Chondrocyte (in vitro differentiated cells): ENCODE measurements around the gene KIRREL3. TPM values are rescaled to one million over a fixed set of nuclear protein-coding genes. Genes with fewer than 3 reads are reported as not detected.

Experiments used
- DNase-seq: peaks from one replicate; pipeline ENCODE4 v3.0.0; 2021; ENCODE audit warnings: mixed read lengths, low spot score
- H3K27ac Mint-ChIP-seq: one replicate; pipeline ENCODE4 v1.8.0; 2021; ENCODE audit warnings: mild to moderate bottlenecking, moderate library complexity, mixed read lengths; ENCODE audit not compliant: unreplicated experiment
- H3K27me3 Mint-ChIP-seq: 2 replicates; pipeline ENCODE4 v1.8.0; 2021; ENCODE audit warnings: low read depth, mixed read lengths
- H3K36me3 Mint-ChIP-seq: 2 replicates; pipeline ENCODE4 v1.8.0; 2021; ENCODE audit warnings: low read depth, mixed read lengths
- H3K4me1 Mint-ChIP-seq: 2 replicates; pipeline ENCODE4 v1.8.0; 2021; ENCODE audit warnings: low read depth, mild to moderate bottlenecking, mixed read lengths
- H3K4me3 Mint-ChIP-seq: one replicate; pipeline ENCODE4 v1.8.0; 2021; ENCODE audit warnings: mild to moderate bottlenecking, moderate library complexity, mixed read lengths; ENCODE audit not compliant: unreplicated experiment
- H3K9me3 Mint-ChIP-seq: 2 replicates; pipeline ENCODE4 v1.8.0; 2021; ENCODE audit warnings: low read depth, mixed read lengths
- total RNA-seq: library from RNA; stranded (reverse); gene quantifications from 3 replicates; pipeline ENCODE4 v1.2.1, GENCODE V29; 2021
- TF ChIP-seq, protein P1 (sequence below): fragments of 200-600 bp; sonication (generic); IDR thresholded peaks from 2 replicates; pipeline ENCODE4 v1.5.0; 2021; ENCODE audit warnings: antibody characterized with exemption, mild to moderate bottlenecking, moderate library complexity

KIRREL3 gene
- total RNA-seq, 1 donor from 2014 or later, result 1.2 TPM

DNA sequence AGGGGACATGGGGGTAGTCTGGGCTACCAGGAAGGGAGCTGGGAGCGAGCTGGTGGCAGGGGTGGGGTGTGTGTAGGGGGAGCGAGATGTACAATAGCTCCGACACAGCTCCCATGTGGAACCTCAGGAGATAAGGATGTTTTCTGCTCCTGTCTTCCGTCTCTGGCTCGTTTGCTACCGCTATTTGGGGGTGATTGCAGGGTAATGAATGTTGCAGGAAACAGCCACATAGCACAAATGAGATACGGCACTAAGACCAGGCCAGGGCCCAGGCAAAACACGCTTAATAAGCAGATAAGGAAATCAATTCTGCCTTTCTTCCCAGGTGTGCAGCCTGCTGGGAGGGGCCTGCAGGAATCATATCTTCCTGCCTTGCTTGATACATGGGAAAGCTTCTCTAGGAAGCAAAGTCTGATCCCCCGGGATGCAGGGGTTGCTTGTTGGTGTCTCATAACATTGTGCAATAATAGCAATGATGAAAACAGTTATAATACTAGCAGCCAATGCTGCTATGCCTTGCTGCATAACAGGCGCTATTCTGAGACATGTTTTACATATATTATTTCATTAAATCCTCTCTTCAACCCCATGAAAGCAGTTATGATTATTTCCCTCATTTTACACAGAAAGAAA is 486.4 kb downstream of the KIRREL3 start:
- Mint-ChIP-seq H3K4me1 (no peaks in the 10 kb centered on the region), H3K27ac (no peak overlapping the region), H3K27me3 (peaks cover 19% of the 10 kb centered on the region), H3K4me3 (no peak overlapping the region), H3K9me3 (no peaks in the 10 kb centered on the region), H3K36me3 (no peaks in the 10 kb centered on the region)
- DNase-seq, result peak; percentile 49
- TF ChIP-seq, protein P1, sequence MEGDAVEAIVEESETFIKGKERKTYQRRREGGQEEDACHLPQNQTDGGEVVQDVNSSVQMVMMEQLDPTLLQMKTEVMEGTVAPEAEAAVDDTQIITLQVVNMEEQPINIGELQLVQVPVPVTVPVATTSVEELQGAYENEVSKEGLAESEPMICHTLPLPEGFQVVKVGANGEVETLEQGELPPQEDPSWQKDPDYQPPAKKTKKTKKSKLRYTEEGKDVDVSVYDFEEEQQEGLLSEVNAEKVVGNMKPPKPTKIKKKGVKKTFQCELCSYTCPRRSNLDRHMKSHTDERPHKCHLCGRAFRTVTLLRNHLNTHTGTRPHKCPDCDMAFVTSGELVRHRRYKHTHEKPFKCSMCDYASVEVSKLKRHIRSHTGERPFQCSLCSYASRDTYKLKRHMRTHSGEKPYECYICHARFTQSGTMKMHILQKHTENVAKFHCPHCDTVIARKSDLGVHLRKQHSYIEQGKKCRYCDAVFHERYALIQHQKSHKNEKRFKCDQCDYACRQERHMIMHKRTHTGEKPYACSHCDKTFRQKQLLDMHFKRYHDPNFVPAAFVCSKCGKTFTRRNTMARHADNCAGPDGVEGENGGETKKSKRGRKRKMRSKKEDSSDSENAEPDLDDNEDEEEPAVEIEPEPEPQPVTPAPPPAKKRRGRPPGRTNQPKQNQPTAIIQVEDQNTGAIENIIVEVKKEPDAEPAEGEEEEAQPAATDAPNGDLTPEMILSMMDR, result no peak

DNA sequence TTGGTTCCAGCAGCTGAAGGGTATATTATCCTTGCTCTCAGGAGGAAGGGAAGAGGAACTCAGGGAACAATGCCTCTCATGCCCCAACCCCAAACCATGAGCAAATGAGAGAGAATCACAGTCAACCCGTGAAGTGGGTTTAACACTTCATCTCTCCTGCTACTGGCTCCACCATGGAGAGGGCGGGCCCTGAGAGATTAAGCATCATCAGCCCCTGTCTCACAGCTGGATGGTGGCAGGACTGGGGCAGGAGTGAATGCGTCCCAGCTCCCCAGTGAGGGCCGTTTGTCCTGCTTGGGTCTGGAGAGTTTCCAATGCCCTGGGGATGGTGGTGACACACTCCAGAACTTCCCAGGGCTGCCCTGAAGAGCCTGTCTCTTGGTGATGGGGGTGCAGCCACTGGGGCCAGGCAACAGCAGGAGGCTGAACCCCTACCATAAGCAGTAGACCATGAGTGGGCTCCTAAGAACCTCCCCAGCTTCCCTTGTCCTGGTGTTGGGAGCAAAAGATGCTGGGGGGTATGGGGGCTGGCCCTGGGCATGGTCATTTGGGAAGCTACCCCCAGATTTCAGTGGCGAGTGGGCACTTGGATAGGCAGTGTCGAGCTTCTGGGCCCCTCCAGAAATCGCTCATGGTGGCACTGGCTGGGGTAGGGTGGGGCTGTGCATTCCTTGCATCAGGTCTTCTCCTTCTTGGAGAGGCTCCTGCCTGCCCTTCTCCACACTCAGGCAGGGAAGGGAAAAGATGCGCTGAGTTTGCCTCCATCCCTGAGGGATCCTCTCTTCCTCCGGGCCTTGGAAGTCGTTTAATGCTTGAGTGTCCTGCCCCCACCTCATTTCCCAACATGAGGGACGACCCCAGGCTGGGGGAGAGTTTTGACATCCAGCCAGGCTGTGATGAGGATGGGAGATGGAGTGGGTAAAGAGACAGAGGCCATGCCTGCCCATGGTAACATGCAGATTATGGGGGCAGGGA is 487.5 kb downstream of the KIRREL3 start:
- Mint-ChIP-seq H3K9me3 (no peaks in the 10 kb centered on the region), H3K27me3 (peaks cover 15% of the 10 kb centered on the region), H3K4me3 (no peak overlapping the region), H3K27ac (no peak overlapping the region), H3K36me3 (no peaks in the 10 kb centered on the region), H3K4me1 (no peaks in the 10 kb centered on the region)
- TF ChIP-seq, protein P1, result no peak
- peak; percentile 79 for DNase-seq

DNA sequence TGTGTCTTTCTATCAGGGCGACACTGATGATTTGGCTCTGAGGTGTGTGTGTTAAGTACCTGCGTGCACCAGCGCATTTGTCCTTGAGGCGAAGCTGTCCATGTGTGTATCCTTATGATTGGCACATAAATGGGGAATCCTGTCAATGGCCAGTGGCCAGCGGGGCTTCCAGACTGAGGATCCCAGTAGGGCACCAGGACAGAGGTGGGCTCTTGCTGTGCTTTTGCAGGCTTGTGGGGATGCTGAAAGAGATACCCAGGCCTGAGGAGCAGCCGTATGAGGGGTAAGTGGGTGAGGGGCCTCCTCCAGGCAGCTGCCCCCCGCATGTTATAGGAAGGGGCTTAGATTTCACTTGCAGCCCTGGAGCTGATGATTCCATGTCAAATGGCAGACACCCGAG is 488.3 kb downstream of the KIRREL3 start:
- TF ChIP-seq, protein P1, result no peak
- Mint-ChIP-seq H3K36me3 (no peaks in the 10 kb centered on the region), H3K9me3 (peaks cover 7% of the 10 kb centered on the region), H3K27me3 (peaks cover 15% of the 10 kb centered on the region), H3K4me1 (no peaks in the 10 kb centered on the region), H3K27ac (no peak overlapping the region), H3K4me3 (no peak overlapping the region)
- peak; percentile 55 for DNase-seq

DNA sequence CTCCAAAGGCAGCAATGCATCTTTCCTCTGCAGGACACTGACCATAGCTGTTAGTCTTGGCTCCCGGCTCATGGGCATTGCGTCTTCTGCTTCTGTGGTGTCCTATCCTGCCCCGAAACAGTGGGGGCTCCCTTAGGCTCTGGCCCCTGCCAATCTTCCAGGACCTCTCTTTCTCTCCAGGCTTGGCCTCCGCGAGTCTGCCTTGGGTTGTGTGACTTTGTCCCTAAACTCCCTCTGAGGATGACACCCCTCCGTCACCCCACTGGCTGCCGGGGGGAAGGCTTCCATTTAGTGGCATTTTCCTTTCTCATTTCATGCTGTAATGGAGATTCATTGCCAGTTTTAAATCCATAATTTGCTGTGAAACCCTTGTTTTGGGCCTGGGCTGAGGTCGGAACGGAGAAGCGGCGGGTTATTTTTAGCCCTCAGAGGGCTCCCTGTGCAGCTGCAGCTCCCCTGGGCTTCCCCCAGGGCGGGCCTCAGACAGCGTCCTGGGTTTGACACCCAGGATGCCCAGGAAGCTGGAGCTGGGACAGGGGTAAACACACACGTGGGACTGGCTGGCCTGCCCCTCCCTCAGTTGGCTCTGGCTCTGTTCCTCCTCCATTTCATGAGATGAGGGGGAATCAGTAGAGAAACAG is 489.0 kb downstream of the KIRREL3 start:
- DNase-seq, result peak; percentile 55

More for the DNA sequence above, 489.0 kb downstream of the KIRREL3 start:
- Mint-ChIP-seq H3K4me1 (no peaks in the 10 kb centered on the region), H3K9me3 (peaks cover 10% of the 10 kb centered on the region), H3K4me3 (no peak overlapping the region), H3K27ac (no peak overlapping the region), H3K27me3 (peaks cover 13% of the 10 kb centered on the region), H3K36me3 (no peaks in the 10 kb centered on the region)
- TF ChIP-seq, protein P1, result no peak
